ENCODE data around the gene ZFP92. TPM values are rescaled to one million over a fixed set of nuclear protein-coding genes. Genes with fewer than 3 reads are reported as not detected.

The ZFP92 gene
- total RNA-seq, 2 donors from 2014 or later, result 0.85 to 2.0 TPM

- intact Hi-C loops (cut with DNase I), result no loop called here
- DNase-seq (no peak), ATAC-seq (no peak)
Observed at GRCh38 chrX:153420851-153421599, 9.8 kb downstream of the ZFP92 start.

GRCh38 chrX:153421856-153422255 is 10.6 kb downstream of the ZFP92 start:
- intact Hi-C loops (cut with DNase I), result no loop called here
- DNase-seq (no peak), ATAC-seq (no peak)

- peak in 1 of 2 donors; percentile 51 for ATAC-seq
Observed at GRCh38 chrX:153423652-153424051, 12.4 kb downstream of the ZFP92 start.

GRCh38 chrX:153426204-153426603 is 14.9 kb downstream of the ZFP92 start:
- ATAC-seq (no peak), DNase-seq (no peak)
- intact Hi-C loops (cut with DNase I), result no loop called here

More at GRCh38 chrX:153423652-153424051, 12.4 kb downstream of the ZFP92 start:
- DNase-seq, result no peak
- intact Hi-C loops (cut with DNase I), result no loop called here

GRCh38 chrX:153430796-153431195 is 19.5 kb downstream of the ZFP92 start:
- intact Hi-C loops (cut with DNase I), result no loop called here
- DNase-seq (no peak), ATAC-seq (no peak)

GRCh38 chrX:153433161-153433680 is 21.9 kb downstream of the ZFP92 start:
- intact Hi-C loops (cut with DNase I), result no loop called here
- no peak for ATAC-seq
- DNase-seq, result no peak

- DNase-seq (no peak), ATAC-seq (no peak)
- intact Hi-C loops (cut with DNase I), result no loop called here
Observed at GRCh38 chrX:153433781-153434285, 22.6 kb downstream of the ZFP92 start.

GRCh38 chrX:153434801-153435200 is 23.5 kb downstream of the ZFP92 start:
- ATAC-seq (peak in 1 of 2 donors; percentile 71), DNase-seq (no peak)
- intact Hi-C loops (cut with DNase I), result no loop called here

- ATAC-seq (no peak), DNase-seq (no peak)
- intact Hi-C loops (cut with DNase I), result no loop called here
Observed at GRCh38 chrX:153435845-153436244, 24.6 kb downstream of the ZFP92 start.

- DNase-seq (no peak), ATAC-seq (no peak)
- intact Hi-C loops (cut with DNase I), result no loop called here
Observed at GRCh38 chrX:153438532-153438931, 27.3 kb downstream of the ZFP92 start.

GRCh38 chrX:153439977-153440376 is 28.7 kb downstream of the ZFP92 start:
- ATAC-seq (no peak), DNase-seq (no peak)
- intact Hi-C loops (cut with DNase I), result no loop called here

GRCh38 chrX:153440556-153441135 is 29.4 kb downstream of the ZFP92 start:
- DNase-seq, result no peak
- intact Hi-C loops (cut with DNase I), result no loop called here
- no peak for ATAC-seq

- DNase-seq, result no peak
- intact Hi-C loops (cut with DNase I), result no loop called here
- no peak for ATAC-seq
Observed at GRCh38 chrX:153441296-153441695, 30.0 kb downstream of the ZFP92 start.

- DNase-seq (no peak), ATAC-seq (no peak)
- intact Hi-C loops (cut with DNase I), result no loop called here
Observed at GRCh38 chrX:153441981-153442380, 30.7 kb downstream of the ZFP92 start.

GRCh38 chrX:153442463-153442862 is 31.2 kb downstream of the ZFP92 start:
- intact Hi-C loops (cut with DNase I), result no loop called here
- DNase-seq (no peak), ATAC-seq (no peak)

GRCh38 chrX:153443476-153444332 is 32.4 kb downstream of the ZFP92 start:
- intact Hi-C loops (cut with DNase I), result no loop called here
- ATAC-seq (peak in 1 of 2 donors; percentile 42), DNase-seq (no peak)

- intact Hi-C loops (cut with DNase I), result no loop called here
- DNase-seq, result no peak
- ATAC-seq, result peak in 1 of 2 donors; percentile 9
Observed at GRCh38 chrX:153444333-153445011, 33.2 kb downstream of the ZFP92 start.

- intact Hi-C loops (cut with DNase I), result no loop called here
- DNase-seq, result no peak
- no peak for ATAC-seq
Observed at GRCh38 chrX:153445106-153445855, 34.0 kb downstream of the ZFP92 start.

All from left cardiac atrium (tissue), 4 donors.